HG02973 (cell line): ENCODE results near the gene CRYGN.

Source experiments
- ATAC-seq: cut with Tn5 transposase; IDR thresholded peaks from one replicate; pipeline ENCODE4 v1.9.1; 2021; ENCODE audit warnings: moderate library complexity; ENCODE audit not compliant: unreplicated experiment

CRYGN gene

GRCh38 chr7:151460474-151460855 is 20.5 kb upstream of the CRYGN start:
- ATAC-seq = no peak

GRCh38 chr7:151459726-151460473 is 20.0 kb upstream of the CRYGN start:
- ATAC-seq = no peak

- ATAC-seq = no peak
These were observed 17.6 kb upstream of the CRYGN start for GRCh38 chr7:151457534-151457933.

- no peak for ATAC-seq
These were observed 16.8 kb upstream of the CRYGN start for GRCh38 chr7:151456782-151457181.

- no peak for ATAC-seq
These were observed 16.3 kb upstream of the CRYGN start for GRCh38 chr7:151456276-151456675.

GRCh38 chr7:151455690-151456089 is 15.7 kb upstream of the CRYGN start:
- ATAC-seq = no peak

- no peak for ATAC-seq
These were observed 15.1 kb upstream of the CRYGN start for GRCh38 chr7:151454932-151455530.

GRCh38 chr7:151454305-151454704 is 14.4 kb upstream of the CRYGN start:
- no peak for ATAC-seq

- ATAC-seq = no peak
These were observed 13.4 kb upstream of the CRYGN start for GRCh38 chr7:151453326-151453791.

GRCh38 chr7:151452680-151453325 is 12.9 kb upstream of the CRYGN start:
- ATAC-seq = no peak

- no peak for ATAC-seq
These were observed 12.0 kb upstream of the CRYGN start for GRCh38 chr7:151451626-151452571.

- ATAC-seq = no peak
These were observed 11.2 kb upstream of the CRYGN start for GRCh38 chr7:151451156-151451555.

GRCh38 chr7:151449990-151450389 is 10.0 kb upstream of the CRYGN start:
- no peak for ATAC-seq

GRCh38 chr7:151448261-151449252 is 8.6 kb upstream of the CRYGN start:
- peak; percentile 62 for ATAC-seq

GRCh38 chr7:151447901-151448260 is 7.9 kb upstream of the CRYGN start:
- no peak for ATAC-seq

GRCh38 chr7:151447312-151447711 is 7.4 kb upstream of the CRYGN start:
- no peak for ATAC-seq

- ATAC-seq = no peak
These were observed 6.5 kb upstream of the CRYGN start for GRCh38 chr7:151446412-151446811.

- ATAC-seq = no peak
These were observed 4.7 kb upstream of the CRYGN start for GRCh38 chr7:151444632-151445031.

GRCh38 chr7:151442776-151443496 is 3.0 kb upstream of the CRYGN start:
- no peak for ATAC-seq
